Myocyte (in vitro differentiated cells): ENCODE measurements around the gene C11orf68. TPM values are rescaled to one million over a fixed set of nuclear protein-coding genes. Genes with fewer than 3 reads are reported as not detected.
"Not testable (repeated sequence)": the region's sequence is repeated elsewhere in the genome, so short reads cannot be mapped to it uniquely, and the experiment has no call there.

Experiments
- DNase-seq: peaks from one replicate; pipeline ENCODE4 v3.0.0-alpha.2; 2012; ENCODE audit warnings: low read depth
- polyA plus RNA-seq: library from polyadenylated mRNA; unstranded; fragments of >200 nt; gene quantifications from one replicate; pipeline ENCODE4 v1.2.1, GENCODE V29; 2012; ENCODE audit warnings: missing spikeins
- total RNA-seq: library from RNA; depleted of rRNA; stranded (reverse); fragments of >200 nt; gene quantifications from 2 replicates; pipeline ENCODE4 v1.2.3, GENCODE V29; 2014

Gene C11orf68
- 30.5 and 36.2 TPM in 2 replicates for total RNA-seq
- 74.2 TPM for polyA plus RNA-seq

- DNase-seq, result no peak
Observed at GRCh38 chr11:65918211-65919140, at the start of gene C11orf68. TSS of gene C11orf68 (minus strand) at chr11:65919062. CDS start at chr11:65919031, 31 bp downstream.

GRCh38 chr11:65967329-65967934, 48.6 kb upstream of the C11orf68 start:
- no peak for DNase-seq

DNA sequence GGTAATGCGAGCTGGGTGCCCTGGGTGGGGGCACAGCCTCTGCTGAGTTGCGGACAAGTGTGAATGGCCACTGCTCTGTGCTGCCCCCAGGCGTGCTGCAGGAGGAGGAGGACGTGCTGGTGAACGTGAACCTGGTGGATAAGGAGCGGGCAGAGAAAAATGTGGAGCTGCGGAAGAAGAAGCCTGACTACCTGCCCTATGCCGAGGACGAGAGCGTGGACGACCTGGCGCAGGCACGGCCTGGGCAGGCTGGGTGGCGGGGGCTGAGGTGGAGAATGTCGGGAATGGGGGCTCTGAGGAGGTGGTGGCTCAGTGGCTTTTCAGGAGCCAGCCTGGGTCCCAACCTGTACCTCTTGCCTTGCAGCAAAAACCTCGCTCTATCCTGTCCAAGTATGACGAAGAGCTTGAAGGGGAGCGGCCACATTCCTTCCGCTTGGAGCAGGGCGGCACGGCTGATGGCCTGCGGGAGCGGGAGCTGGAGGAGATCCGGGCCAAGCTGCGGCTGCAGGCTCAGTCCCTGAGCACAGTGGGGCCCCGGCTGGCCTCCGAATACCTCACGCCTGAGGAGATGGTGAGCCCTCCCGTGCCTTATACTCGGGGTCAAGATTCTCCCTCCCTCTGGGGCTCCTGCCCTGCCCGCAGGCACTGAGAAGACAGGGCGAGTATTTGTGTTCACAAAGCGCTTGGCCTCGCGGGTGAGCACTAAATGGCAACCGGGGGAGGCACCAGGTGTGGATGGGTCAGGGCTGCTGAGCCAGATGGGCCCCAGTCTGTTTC, 47.3 kb upstream of the C11orf68 start:
- DNase-seq, result no peak

DNA sequence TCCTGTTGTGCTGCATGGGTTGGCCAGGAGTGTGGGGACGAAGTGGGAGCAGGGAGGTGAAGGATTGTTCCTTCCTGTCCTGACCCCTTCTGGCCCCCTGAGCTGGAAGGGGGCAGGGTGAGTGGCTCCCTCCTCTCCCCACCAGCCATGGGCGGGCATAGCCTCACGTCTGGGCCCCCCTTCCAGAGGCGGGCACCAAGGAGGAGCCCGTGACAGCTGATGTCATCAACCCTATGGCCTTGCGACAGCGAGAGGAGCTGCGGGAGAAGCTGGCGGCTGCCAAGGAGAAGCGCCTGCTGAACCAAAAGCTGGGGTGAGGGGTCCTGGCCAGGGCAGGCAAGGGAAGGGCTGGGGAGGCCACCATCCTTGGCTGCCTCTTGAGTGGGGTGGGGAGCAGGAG, 46.0 kb upstream of the C11orf68 start:
- no peak for DNase-seq

GRCh38 chr11:65962141-65962564, 43.3 kb upstream of the C11orf68 start:
- DNase-seq, result no peak

- peak; percentile 99 for DNase-seq
Observed at GRCh38 chr11:65961267-65962140, 42.6 kb upstream of the C11orf68 start, which contains the start of gene SART1. TSS of gene SART1 (plus strand) at chr11:65961734. CDS start at chr11:65961781, 47 bp downstream.

DNA sequence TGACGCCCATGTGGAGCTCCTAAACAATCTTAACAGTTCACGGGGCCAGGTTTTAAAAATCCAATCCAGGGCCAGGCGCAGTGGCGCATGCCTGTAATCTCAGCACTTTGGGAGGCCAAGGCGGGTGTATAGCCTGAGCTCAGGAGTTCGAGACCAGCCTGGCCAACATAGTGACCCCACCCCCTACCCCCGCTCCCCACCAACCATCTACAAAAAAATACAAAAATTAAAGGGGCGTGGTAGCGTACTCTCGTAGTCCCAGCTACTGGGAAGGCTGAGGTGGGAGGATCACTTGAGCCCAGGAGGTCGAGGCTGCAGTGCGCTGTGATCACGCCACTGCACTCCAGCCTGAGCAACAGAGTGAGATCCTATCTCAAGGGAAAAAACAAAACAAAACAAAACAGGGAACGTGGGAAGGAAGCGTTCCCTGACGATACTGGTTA, 42.0 kb upstream of the C11orf68 start:
- DNase-seq, result no peak

GRCh38 chr11:65958774-65959420, 40.0 kb upstream of the C11orf68 start:
- DNase-seq, result no peak

- DNase-seq, result no peak
Observed at GRCh38 chr11:65958291-65958690, 39.4 kb upstream of the C11orf68 start.

GRCh38 chr11:65954771-65955170, 35.9 kb upstream of the C11orf68 start:
- no peak for DNase-seq

DNA sequence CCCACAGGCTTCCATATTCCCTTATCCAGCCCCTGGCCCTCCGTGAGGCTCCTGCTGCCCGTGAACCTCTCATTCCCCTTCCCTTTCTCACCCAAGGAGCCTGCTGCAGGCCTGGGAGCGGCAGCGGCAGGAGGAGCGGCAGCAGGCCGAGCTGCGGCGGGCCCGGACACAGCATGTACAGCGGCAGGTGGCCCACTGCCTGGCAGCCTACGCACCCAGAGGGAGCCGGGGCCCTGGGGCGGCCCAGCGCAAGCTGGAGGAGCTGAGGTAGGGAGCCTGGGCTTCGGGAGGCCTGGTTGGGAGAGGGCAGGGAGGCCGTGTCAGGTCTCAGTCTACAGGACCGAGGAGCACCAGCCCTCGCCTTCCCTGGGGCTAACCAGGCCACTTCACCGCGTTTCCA, 34.6 kb upstream of the C11orf68 start:
- DNase-seq, result no peak

DNA sequence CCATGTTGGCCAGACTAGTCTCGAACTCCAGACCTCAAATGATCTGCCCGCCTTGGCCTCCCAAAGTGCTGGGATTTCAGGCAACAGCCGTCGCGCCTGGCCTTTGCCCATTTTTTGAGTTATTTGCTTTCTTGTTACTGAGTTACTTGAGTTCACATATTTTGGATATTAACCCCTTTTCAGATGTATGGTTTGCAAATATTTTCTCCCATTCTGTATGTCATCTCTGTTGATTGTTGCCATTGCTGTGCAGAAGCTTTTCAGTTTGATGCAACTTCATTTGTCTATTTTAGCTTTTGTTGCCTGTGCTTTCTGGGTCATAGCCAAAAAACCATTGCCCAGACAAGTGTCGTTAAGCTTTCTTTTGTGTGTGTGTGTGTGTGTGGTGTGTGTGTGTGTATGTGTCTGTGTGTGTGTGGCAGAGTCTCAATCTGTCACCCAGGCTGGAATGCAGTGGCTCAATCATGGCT, 33.2 kb upstream of the C11orf68 start:
- no peak for DNase-seq

GRCh38 chr11:65951641-65952040, 32.8 kb upstream of the C11orf68 start:
- DNase-seq, result not testable (repeated sequence)

- DNase-seq, result not testable (repeated sequence)
Observed at GRCh38 chr11:65950711-65951110, 31.8 kb upstream of the C11orf68 start.

DNA sequence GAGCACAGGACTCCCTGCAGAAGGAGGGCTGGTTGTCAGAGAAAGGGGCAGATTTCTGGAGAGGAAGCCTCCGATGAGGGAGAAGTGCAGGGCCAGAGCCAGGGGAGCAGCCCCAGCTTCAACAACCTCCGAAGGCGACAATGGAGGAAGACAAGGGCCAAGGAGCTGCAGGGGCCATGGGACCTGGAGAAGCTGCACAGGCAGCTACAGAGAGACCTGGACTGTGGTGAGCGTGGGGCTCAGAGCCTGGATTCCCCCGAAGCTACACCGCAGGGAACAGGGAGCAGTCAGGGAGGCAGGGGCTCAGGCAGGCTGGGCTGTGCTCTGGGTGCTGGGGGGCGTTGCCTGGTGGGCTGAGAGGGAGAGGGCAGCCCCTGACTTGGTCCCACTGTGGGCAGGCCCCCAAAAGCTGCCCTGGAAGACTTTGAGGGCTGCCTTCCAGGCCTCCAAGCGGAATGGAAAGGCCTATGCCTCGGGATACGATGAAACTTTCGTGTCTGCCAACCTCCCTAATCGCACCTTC, 28.8 kb upstream of the C11orf68 start:
- DNase-seq, result no peak

DNA sequence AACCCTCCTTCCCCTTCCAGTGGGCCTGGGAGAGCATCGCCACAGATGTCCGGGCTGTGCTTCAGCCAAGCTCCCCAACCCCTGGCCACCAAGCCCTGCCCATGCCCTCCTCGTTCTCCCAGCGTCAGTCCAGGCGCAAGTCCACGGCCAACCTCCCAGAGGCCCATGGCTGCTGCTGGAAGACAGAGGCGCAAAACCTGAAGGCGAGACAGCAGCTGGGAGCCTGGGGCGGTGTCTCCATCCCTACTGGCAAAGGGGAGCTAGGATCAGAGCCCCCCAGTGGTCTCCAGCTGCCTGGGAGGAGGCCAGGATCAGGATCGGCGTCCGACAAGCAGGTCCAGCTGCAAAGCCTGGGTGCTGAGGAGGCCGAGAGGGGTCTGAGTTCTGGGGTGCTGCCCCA, 28.3 kb upstream of the C11orf68 start:
- no peak for DNase-seq

GRCh38 chr11:65946655-65947054, 27.8 kb upstream of the C11orf68 start:
- DNase-seq, result no peak

DNA sequence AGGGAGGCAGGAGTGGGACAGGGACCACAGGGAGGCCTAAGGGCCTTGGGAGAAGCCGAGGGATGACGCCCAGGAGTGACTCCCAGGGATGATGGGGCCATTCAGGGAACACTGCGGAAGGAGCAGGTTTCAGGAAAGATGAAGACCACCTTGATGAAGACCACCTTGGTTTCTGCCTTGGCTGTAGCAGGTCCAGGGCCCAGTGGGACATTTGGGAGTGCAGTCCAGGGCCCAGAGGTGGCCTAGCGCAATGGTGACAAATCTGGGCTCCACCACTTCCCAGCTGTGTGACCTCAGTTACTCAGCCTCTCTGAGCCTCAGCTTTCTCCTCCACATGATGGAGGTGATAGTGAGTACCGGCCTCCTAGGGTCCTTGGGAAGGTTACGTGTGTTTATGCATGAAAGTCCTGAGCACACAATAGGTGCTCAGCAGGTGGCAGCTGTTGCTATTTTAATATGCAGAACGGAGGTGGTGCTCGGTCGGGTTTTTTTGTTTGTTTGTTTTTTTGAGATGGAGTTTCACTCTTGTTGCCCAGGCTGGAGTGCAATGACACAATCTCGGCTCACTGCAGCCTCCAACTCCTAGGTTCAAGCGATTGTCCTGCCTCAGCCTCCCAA, 27.2 kb upstream of the C11orf68 start:
- DNase-seq, result no peak

GRCh38 chr11:65945430-65945911, 26.6 kb upstream of the C11orf68 start, which contains the start of gene TSGA10IP:
TSS of gene TSGA10IP (plus strand) at chr11:65945480. CDS start at chr11:65945676, 196 bp downstream.
- no peak for DNase-seq
